GM21528 (cell line): ENCODE results near the gene RBP7.
"Not testable (repeated sequence)": the region's sequence is repeated elsewhere in the genome, so short reads cannot be mapped to it uniquely, and the experiment has no call there.

Experiments
- ATAC-seq: cut with Tn5 transposase; IDR thresholded peaks from one replicate; pipeline ENCODE4 v1.9.1; 2021; ENCODE audit warnings: mild to moderate bottlenecking, moderate library complexity; ENCODE audit not compliant: unreplicated experiment, low FRiP score

The RBP7 gene

GRCh38 chr1:10028956-10029500 is 32.0 kb downstream of the RBP7 start:
- ATAC-seq, result not testable (repeated sequence)

GRCh38 chr1:10031461-10031860 is 34.4 kb downstream of the RBP7 start:
- no peak for ATAC-seq

DNA sequence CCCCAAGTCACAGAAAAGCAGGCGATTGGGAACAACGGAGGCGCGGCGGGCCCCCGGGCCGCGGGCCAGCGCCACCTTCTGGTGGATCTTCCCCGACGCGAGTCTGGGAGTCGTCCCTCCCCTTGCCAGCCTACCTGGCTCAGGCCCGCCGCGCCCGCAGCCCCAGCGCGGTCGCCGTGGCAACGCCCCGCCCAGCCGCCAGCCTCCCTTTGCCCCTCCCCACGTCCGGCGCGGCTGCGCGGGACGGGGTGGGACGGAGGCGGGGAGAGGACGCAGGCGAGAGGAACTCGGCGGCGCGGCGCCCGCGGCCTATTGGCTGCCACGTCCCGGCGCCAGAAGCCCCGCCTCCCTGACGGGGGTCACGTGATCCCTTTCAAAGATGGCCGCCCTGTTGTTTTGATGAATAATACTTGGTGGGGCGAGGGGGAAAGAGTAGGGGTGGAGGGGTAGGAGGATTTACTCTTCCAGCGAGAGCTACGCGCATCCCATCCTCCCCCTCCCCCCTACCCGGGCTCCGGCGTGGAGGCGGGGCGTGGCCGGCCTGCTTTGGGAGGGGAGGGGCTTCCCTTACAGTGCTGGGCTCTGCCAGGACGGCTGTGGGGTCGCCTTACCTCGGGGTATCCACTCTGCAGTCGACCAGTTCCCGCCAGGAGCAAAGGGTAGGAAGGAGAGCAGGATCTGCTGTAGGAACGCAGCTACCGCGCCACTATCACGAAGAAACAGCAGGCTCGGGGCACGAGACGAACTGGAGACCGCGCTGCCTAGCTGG is 35.7 kb downstream of the RBP7 start, which contains the start of gene UBE4B:
Gene UBE4B, plus strand, starts transcription at position 369 of the 769 bp plus-strand sequence. CDS start 713 bp downstream, outside the sequence.
- ATAC-seq, result peak; percentile 96

DNA sequence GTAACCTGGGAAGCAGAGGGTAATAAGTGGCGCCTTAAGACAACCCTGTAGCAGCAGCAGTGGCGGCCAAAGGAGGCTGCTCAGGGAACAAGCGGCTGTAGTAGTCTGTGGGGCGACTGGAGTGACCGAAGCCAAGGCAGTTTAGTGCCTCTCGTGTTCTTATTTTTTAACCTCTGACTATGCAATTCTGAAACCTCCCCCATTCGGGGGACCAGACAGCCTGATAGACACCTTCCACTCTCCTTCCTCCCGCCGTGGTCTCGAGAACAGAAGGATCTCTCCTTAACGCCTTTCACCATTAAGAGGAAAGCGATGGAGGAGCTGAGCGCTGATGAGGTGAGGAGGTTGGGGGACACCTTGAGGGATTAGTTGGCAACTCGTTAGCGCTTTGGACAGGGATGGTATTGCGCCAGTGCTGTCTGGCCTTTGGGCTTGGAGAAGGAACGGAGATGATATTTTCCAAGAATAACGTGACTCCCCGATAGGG is 36.4 kb downstream of the RBP7 start:
- peak; percentile 19 for ATAC-seq

- ATAC-seq, result no peak
Measured at GRCh38 chr1:10042746-10043145, 45.7 kb downstream of the RBP7 start.

GRCh38 chr1:10045480-10046355 is 48.7 kb downstream of the RBP7 start:
- ATAC-seq, result no peak

DNA sequence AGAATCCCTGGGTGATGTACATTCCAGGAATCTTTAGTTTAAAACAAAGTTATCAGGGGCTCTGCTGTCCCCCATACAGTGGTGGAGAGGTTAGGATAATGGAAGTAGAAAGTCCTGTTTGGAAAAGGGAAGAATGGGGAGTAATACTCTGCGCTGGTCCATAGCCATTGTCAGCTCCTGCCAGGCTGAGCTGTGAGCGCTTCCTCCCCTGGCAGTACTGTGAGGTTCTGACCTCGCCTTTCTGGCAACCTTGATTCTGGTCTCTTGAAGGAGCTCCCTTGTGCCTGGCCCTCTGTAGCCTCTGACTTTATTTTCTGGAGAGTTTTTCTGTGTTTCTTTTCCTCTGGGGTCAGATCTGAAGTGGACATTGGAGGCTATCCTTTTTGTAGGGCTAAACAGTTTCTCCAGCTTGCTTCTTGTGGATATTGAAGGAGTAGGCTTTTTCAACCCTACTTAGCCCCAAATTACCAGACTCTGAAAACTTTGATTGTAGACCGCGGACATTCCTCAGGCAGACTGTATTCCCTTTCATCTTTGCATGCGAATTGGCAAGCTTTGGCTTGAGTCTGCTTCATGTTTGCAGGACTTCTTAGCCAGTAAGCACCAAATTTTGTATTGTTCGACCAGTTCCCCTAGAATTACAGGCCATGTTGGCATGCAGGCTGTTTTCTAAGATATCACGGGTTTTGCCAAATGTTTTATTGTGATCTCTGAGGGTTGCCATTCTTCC is 49.5 kb downstream of the RBP7 start:
- ATAC-seq, result no peak

- ATAC-seq, result no peak
Measured at GRCh38 chr1:10048601-10049000, 51.6 kb downstream of the RBP7 start.

GRCh38 chr1:10050611-10051010 is 53.6 kb downstream of the RBP7 start:
- no peak for ATAC-seq

DNA sequence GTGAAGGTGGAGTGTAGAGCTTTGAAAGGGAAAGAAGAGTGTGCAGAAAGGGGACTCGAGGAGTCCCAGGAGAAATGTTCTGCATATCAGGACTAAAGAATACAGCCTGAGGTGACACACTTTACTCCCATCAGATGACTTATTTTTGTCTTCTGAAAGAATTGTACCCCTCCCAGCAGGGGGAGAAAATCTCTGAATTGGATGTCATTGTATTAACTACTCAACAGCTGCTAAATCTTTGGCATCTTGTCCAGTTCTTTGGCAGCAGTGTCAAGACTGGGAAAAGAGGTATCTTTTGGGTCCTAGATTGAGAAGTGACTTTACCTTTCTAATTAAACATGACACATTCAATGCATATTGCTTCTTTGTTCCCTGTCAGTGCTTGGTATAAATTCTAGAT is 54.6 kb downstream of the RBP7 start:
- no peak for ATAC-seq

DNA sequence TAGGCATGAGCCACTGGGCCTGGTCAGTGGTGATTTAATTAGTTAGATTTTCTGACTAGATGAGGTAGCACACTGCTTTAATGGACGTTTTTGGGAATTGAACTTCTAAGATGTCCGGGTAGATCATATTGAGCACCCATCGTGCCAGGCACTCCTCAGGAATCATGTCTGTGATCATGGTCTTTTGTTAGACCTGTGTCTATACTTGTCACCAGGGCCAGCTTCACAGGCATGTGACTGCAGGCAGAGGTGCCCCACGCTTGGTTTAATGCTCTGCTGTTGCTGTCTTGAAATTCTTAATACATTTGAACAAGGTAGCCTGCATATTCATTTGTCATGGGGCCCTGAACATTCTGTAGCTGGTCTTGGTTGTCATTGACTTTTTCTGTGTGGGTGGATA is 55.3 kb downstream of the RBP7 start:
- no peak for ATAC-seq

- no peak for ATAC-seq
Measured at GRCh38 chr1:10054465-10054864, 57.4 kb downstream of the RBP7 start.

DNA sequence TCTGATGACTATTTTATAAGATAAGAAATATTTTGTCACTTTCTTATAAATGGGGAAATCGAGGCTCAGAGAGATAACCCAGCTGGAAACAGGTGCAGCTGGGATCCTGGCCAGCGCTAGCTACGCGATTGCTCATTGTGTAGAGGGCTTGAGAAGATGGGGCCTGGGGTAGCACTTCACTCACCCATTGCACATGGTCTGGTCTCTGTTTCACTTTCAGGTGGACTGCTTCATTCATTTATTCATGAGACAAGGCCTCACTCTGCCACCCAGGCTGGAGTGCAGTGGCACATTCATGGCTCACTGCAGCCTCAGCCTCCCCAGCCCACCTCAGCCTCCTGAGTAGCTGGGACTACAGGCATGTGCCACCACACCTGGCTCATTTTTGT is 59.6 kb downstream of the RBP7 start:
- ATAC-seq, result no peak

DNA sequence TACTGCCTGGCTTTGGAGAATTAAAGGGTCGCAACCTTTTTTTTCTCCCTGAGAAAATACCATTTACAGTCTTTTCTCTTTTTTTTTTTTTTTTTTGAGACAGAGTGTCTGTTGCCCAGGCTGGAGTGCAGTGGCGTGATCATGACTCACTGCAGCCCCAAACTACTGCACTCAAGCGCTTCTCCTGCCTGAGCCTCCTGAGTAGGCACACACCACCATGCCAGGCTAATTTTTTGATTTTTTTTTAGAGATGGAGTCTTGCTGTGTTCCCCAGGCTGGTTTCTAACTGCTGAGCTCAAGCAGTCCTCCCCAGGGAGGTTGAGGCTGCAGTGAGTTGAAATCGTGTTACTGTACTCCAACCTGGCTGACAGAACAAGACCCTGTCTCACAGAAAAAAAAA is 60.3 kb downstream of the RBP7 start:
- no peak for ATAC-seq

DNA sequence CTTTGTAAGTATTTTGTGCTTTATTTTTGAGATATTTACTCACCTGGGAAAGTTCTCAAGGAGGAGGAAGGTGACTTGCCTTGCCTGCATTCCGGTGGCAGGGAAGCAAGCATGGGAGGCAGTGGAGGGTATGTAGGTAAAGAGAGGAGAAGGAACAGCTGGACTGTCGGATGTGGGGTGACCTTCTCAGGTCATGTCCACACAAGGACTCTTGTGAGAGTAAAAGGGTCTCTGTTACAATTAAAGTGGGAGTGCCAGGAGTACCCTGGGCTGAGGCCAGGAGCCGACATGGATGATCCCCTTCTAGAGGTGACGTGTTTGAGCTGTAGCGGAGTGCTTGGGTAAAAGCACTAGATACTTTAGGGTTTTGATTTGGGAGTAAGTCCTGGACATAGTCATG is 60.8 kb downstream of the RBP7 start:
- no peak for ATAC-seq

DNA sequence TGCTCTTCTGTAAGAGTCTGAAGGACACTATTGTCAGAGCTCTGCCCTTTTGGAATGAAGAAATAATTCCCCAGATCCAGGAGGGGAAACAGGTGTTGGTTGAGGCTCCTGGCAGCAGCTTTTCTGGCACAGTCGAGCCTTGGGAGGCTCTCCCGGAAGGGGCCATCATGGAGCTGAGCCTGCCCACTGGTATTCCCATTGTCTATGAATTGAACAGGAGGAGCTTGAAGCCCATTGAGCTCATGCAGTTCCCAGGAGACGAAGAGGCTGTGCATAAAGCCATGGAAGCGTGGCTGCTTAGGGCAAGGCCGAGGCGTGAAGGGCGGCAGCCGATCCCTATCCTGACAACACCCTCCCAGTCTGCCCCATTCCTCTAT is 62.3 kb downstream of the RBP7 start:
- no peak for ATAC-seq

DNA sequence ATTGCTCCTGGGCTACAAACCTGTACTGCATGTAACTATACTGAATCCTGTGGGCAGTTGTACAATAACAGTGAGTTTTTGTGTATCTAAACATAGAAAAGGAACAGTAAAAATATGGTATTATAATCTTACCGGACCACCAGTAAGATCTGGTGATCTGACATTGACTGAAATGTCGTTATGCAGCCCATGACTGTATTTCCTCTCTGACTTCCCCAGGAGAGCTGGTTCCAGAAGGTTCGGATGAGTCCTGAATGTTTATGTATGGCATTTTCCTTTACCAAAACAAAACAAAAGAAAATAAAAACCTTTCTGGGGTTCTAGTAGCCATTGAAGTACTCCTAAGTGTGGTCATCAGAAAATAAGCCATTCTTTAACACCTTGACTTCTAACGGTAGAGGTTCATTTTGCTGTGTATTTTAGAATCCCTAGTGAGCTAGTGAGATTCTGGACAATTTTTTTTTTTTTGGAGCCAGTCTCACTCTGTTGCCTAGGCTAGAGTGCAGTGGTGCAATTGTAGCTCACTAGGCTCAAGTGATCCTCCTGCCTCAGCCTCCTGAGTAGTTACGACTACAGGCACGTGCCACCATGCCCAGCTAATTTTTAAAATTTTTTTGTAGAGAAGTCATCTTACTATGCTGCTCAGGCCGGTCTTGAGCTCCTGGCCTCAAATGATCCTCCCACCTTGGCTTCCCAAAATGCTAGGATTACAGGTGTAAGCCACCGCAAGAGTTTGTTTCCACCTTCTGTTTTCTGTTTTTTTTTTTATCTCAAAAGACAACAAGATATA is 63.5 kb downstream of the RBP7 start:
- ATAC-seq, result no peak

GRCh38 chr1:10061276-10061675 is 64.2 kb downstream of the RBP7 start:
- no peak for ATAC-seq

DNA sequence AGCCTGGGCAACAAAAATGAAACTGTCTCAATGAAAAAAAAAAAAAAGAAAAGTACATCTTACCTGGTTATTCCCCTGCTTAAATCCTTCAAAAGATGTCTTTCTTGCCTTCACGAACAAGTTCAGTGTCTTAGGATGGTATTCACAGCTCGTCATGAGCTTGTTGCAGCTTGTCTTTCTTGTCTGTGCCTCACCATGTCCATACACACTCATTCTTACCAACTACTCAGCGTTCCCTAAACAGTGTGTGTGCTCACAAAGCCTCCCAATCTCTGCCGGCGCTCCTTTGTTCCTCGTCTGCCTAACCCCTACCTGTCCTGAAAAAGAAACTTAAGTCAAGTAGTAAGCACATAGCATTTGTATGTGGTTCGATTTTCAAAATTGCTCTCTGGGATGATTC is 66.8 kb downstream of the RBP7 start:
- ATAC-seq, result no peak
